NCI-H2196 (cell line): ENCODE results near the gene OXLD1.
A peak's percentile ranks its signal among the peaks of the same experiment; 100 is the strongest.

Experiments
- DNase-seq: peaks from one replicate; lab custom pipeline; 2025; ENCODE audit not compliant: unreplicated experiment; lab: John Stamatoyannopoulos, UW

Gene OXLD1

DNA sequence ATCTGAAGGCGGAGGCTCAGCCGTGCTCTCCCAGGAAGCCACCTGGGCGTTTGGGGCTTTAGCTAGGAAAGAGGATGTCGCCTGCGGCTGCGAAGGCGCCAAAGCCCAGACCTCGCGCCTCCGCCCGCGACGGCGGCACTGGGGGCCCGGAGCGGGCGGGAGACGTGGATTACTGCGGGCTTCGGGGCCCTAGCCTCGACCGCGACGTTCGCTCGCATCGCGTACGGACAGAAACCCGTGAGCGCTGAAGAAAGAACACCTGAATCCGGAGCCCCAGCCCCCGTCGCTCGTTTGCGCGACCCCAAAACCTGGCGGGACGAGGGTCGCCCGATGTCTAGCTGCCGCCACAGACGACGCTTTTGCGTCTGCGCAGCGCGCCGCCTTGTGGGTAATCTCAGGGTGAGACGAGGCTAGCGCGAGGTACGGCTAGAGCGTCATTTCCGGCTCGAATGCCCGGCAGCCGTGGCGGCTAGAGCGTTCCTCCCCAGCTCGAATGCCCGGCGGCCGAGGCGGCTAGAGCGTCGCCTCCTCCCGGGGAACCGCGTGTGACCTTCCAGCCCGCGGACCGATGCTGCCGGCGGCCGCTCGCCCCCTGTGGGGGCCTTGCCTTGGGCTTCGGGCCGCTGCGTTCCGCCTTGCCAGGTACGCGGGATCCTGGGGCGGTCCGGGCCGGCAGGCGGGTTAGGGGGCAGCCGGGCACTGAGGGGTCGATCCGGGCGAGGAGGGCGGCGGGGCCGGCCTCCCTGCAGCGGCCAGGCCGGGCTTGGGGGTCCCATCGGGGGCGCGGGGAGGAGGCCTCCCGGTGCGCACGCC, 36.7 kb upstream of the OXLD1 start, which contains the start of gene MRPL12:
TSS of gene MRPL12 (plus strand) at position 434 of the 813 bp plus-strand sequence. CDS start at position 569, 135 bp downstream.
- DNase-seq, result peak; percentile 96

DNA sequence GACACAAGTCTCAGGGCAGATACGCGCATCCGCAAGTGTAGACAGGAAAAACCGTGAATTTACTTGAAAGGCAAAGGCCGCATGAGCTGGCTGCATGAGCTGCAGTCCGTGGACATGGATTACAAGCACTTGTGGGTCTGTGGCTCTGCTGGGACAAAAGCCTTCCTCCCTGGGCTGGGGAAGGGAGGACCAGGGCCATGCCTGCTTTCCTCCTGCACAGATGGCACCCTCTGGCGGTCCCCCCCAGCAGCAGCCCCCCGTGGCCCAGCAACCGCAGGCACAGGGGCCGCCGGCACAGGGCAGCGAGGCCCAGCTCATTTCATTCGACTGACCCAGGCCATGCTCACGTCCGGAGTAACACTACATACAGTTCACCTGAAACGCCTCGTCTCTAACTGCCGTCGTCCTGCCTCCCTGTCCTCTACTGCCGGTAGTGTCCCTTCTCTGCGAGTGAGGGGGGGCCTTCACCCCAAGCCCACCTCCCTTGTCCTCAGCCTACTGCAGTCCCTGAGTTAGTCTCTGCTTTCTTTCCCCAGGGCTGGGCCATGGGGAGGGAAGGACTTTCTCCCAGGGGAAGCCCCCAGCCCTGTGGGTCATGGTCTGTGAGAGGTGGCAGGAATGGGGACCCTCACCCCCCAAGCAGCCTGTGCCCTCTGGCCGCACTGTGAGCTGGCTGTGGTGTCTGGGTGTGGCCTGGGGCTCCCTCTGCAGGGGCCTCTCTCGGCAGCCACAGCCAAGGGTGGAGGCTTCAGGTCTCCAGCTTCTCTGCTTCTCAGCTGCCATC, 35.1 kb upstream of the OXLD1 start:
- no peak for DNase-seq

DNA sequence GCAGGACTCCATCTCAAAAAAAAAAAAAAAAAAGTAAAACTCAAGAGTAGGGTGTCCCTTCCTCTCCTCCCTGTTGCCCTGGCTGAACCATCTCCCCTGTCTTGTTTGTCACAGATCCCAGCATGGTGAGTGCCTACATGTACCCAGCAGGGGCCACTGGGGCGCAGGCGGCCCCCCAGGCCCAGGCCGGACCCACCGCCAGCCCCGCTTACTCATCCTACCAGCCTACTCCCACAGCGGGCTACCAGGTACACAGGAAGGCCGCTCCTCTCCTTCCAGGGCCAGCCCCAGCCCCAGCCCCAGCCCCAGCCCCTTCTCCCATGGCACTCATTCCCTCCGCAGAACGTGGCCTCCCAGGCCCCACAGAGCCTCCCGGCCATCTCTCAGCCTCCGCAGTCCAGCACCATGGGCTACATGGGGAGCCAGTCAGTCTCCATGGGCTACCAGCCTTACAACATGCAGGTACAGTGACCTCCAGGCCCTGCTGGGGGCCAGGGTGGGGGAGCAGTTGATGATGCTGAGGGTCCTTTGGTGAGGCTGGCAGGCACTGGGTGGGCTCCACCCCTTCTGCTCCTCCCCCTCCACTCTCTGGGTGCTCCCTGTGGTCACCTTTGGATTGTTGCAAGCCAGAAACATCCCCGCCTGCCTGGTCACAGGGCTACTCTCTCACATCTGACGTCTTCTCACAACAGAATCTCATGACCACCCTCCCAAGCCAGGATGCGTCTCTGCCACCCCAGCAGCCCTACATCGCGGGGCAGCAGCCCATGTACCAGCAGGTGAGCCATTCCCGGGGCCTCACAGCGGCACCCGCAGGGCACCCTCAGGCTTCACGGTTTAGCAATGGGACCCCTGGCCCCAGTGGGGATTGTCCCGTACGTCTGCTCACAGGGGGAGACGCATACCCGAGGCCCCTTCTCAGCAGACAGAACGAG, 34.2 kb upstream of the OXLD1 start:
- no peak for DNase-seq

DNA sequence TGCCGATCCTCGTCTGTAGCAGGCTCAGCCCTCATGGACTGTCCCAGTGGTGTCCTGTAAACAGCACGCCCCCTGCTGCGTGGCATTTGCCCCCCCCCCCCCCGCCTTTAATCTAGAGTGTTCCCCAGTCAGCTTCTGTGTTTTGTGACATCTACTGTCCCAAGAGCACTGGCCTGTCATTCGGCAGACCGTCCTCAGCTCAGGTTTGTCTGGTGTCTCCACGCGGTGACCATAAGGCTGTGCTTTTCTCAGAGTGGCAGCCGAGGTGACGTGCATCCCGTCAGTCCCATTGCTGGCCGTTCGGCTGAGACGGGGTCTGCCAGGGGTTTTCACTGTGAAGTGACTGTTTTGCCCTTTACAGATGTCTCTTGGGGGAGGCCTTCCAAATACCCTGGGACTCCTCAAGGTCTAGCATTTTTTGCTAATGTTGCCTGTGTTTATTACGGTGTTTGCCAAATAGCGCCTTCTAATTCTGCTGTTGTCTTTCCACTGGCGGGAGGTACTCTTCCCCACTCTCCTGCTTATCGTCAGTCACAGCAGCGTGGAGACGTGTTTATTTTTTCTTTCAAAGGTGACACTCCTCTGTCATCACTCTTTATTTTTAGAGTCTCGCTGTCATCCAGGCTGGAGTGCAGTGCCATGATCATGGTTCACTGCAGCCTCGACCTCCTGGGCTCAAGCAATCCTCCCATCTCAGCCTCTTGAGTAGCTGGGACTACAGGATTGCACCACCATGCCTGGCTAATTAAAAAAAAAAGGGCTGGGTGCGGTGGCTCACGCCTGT, 31.0 kb upstream of the OXLD1 start:
- DNase-seq, result no peak

DNA sequence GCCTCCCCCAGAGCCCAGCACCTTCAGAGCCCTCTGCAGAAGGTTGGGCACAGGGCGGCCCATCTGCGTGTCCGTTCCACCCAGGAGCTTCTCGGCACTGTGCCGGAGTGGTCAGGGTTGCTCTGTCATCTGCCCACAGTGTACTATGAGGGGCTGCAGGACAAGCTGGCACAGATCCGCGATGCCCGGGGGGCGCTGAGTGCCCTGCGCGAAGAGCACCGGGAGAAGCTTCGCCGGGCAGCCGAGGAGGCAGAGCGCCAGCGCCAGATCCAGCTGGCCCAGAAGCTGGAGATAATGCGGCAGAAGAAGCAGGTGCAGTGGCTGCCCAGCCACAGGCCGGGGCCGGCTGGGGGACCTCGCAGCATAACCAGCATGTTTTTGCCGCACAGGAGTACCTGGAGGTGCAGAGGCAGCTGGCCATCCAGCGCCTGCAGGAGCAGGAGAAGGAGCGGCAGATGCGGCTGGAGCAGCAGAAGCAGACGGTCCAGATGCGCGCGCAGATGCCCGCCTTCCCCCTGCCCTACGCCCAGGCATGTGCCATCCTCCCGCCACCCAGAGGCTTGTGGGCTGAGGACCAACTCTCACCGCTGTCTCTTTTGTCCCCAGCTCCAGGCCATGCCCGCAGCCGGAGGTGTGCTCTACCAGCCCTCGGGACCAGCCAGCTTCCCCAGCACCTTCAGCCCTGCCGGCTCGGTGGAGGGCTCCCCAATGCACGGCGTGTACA, 30.0 kb upstream of the OXLD1 start:
- no peak for DNase-seq

DNA sequence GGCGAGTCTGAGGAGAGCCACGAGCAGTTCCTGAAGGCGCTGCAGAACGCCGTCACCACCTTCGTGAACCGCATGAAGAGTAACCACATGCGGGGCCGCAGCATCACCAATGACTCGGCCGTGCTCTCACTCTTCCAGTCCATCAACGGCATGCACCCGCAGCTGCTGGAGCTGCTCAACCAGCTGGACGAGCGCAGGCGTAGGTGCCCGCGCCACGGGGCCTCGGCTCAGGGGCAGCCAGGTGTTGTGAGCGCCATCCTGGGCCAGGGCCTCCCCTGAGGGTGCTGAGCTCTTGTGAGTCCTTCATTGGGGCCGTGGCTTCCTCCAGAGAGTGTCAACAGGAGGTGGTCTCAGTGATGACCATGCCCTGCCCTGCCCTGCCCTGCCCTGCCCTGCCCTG, 29.4 kb upstream of the OXLD1 start:
- no peak for DNase-seq

DNA sequence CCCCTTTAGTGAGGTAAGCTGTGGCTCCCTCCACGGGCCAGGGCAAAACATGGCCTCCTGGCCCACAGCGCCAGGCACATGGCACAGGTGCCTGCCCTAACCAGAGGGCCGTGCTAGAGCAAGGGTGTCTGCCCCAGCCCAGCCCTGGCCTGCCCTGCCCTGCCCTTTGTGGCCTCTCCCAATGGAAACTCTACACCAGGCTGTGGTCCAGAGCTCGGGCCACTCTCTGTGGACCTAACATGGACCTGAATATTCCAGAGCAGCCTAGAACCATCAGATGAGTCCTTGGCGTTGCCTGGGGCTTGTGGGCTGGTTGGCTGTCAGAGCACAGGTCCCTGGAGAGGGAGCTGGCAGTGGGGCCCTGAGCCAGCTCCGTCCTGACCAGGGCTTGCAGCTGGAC, 28.8 kb upstream of the OXLD1 start:
- DNase-seq, result no peak

DNA sequence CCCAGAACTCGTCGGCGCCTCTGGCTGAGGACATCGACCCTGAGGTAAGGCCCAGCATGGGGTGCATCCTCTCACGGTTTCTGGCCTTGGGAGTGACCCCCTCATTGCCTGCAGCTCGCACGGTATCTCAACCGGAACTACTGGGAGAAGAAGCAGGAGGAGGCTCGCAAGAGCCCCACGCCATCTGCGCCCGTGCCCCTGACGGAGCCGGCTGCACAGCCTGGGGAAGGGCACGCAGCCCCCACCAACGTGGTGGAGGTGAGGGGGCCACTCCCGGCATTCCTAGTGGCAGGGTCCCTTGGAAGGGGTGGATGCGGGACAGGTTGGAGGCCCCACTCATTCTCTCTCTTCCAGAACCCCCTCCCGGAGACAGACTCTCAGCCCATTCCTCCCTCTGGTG, 28.4 kb upstream of the OXLD1 start:
- no peak for DNase-seq

DNA sequence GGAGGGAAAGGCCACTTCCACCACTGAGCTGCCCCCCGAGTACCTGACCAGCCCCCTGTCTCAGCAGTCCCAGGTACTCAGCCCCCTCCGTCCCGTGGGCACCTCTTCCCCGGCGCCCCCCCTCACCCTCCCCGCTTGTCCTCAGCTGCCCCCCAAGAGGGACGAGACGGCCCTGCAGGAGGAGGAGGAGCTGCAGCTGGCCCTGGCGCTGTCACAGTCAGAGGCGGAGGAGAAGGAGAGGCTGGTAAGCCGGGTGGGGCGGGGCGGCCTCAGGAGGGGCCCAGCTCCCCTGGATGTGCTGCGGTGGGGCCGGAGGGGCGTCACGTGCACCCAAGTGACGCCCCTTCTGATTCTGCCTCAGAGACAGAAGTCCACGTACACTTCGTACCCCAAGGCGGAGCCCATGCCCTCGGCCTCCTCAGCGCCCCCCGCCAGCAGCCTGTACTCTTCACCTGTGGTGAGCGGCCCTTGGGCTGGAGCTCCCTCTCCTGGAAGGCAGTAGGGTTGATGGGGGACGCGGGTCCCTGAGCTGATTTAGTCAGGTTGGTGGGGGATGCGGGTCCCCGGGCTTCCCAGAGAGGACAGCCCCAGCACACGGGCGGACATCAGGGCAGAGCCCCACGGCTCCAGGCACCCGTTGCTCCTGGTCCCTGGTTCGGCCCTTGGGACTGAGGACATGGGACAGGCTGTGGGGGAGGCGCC, 27.3 kb upstream of the OXLD1 start:
- no peak for DNase-seq

DNA sequence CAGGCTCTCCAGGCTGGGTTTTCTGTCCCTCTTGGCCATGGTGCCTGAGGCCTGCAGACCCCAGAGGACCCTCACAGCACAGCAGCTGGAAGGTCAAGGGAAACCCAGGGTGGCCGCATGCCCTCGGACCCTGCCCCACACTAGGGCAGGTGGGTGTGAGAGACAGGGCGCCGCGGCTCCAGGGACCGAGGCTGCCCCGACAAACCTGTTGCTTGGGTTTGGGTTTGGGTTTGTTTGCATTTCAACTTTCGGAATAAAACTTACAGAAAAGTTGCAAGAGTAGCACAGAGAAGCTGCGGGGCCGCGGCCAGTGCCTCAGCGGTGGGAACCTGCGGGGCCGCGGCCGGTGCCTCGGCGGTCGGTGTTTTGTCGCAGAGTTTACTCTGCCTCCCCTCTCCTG, 25.2 kb upstream of the OXLD1 start:
- DNase-seq, result no peak

DNA sequence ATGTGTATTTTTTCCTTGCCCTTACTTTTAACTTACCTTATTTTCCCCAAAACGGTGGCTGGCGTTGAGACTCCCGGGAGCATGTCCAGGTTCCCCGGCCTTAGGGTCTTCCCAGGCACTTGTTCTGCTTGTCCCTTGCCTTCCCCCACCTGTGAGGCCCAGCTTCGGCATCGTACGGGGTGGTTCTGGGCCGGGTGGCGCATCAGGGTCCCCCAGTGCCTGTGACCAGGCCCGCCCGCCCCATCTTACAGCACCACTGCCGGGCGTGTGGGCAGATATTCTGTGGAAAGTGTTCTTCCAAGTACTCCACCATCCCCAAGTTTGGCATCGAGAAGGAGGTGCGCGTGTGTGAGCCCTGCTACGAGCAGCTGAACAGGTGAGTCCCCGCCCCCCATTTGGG, 24.8 kb upstream of the OXLD1 start:
- DNase-seq, result no peak

DNA sequence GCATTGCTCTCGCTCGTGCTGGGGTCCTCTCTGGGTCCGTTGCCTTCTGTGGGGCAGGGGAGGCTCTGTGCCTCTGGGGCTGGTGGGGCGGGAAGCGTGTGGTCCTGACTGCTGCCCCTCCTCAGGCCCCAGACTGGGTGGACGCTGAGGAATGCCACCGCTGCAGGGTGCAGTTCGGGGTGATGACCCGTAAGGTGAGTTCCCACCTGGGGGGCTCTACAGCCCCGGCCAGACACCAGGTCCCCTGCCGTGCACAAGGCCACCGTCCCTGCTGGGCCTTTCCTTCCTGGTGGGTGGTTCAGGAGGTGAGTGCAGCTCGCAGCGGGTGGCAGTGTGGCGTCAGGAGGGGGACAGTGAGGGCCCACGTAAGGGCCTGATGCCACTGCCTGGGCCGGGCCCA, 24.1 kb upstream of the OXLD1 start:
- no peak for DNase-seq

DNA sequence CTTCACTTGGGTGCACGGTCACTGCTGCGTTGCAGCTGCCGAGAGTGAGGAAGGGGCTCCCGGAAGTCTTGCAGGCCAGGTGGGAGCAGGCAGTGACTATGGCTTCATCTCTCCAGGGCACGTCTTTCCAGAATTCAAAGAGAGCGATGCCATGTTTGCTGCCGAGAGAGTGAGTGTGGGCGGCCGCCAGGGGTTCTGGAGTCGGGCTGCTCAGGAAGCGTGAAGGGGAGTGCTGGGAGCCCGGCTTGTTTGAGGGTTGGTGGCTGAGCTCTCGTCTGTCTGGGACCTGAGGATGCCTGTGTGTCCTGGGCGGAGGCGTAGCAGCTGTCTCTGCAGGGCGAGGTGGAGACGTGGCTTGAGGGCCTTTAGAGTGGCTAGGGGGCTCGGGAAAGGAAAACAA, 23.7 kb upstream of the OXLD1 start:
- DNase-seq, result no peak

DNA sequence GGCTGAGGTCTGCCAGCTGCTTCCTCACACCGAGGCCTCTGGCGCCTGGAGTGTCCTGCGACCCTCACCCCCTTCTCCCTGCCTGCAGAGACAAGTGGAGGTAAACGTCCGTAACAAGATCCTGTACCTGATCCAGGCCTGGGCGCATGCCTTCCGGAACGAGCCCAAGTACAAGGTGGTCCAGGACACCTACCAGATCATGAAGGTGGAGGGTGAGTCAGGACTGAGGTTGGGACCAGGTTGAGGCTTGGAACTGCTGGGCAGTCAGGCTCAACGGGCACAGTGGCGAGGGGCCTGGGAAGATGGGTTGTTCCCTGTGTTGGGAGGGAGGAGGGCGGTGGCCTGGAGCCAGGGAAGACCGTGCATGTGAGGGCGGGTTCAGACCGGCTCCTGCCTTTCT, 22.2 kb upstream of the OXLD1 start:
- DNase-seq, result no peak

DNA sequence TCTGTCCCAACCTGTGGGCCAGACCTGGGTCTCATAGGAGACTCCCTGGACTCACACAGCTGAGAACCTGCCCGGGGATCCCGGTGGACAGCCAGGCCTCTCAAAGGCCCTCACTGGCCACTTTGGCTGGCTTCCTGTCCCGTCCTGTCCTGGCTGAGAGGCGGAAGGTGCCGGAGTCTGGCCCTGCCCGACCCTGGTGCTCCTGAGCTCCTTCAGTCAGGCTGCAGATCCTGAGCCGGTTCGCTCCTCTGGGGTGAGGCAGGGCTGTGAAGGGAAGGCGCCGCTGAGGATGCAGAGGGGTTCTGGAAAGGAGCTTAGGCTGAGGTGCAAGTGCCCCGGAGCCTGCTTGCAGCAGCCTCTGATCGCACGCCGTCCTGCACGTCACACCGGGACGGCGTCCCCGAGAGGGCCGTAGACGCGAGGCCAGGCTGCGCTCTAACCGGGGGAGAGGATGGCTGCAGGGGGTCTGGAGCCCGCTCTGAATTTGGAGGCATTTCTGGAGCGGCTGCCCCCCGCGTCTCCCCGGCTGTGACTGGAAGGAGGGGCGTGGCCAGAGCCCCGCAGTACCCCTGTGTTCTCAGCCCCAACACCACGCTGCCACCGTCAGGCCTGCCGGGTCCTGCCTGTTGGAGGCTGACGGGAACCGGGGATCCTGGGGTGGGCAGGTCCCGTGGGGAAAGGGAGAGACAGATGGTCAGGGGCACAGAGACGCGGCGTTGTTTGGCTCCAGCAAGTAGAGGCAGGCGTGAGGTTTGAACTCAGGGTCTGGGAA, 21.6 kb upstream of the OXLD1 start:
- DNase-seq, result no peak

DNA sequence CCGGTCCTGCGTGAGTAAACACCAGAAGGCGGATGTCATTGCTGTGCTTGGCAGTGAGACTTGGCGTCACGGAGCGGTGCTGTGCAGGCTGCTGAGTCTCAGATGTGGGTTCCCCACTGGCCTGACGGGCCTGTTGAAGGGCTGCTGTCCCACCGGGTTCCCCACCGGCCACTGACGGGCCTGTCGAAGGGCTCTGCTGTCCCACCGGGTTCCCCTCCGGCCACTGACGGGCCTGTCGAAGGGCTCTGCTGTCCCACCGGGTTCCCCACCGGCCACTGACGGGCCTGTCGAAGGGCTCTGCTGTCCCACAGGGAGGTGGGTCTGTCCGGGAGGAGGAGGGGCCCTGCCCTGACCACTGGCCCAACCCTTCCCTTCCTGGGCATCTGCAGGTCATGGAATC, 20.2 kb upstream of the OXLD1 start:
- DNase-seq, result no peak

DNA sequence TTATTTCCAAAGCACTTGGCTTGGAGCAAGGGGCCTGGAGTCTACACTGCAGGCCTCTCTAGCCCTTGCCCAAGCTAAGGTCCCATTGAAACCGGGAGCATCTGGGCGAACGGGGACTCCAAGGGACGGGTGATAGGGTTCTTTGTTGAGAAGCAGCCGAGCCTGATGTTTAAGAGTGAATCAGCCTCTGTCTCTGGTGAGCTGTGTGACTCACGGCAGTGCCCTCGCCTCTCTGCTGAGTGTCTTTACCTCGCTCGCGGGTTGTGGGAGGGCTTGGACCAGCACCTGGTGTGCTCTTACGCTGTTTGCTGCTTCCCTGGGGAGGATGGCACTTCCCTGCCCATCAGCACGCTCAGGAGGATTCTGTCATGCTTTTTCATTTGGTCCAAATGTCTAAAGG, 18.7 kb upstream of the OXLD1 start:
- peak; percentile 39 for DNase-seq

DNA sequence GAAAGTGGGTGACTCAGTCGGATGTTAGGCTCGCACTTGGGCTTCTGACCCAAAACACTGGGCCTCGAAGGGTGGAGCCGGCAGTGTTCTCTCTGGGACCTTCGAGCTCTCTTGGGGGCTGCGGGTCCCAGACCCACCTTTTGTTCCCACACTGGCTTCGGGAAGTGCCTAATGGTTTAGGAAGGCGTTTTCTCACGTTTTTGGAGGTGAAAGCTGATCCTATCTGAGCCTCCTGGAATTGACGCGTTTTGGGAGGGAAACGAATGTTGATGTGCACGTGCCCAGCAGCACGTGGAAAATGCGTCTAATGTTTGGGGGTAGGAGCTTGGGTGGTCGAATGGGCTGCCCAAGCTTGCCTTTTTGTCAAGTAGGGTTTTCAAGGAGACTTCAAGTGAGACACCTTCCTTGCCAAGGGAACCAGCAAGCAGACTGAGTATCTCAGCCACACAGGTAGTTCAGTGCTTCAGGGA, 18.1 kb upstream of the OXLD1 start:
- no peak for DNase-seq
